GM13977 (cell line): ENCODE results near the gene FUT8.
A peak's percentile ranks its signal among the peaks of the same experiment; 100 is the strongest.

Source experiments
- DNase-seq: peaks from one replicate; pipeline ENCODE4 v3.0.0; 2012; ENCODE audit warnings: low spot score
- CTCF ChIP-seq: IDR thresholded peaks from 2 replicates; pipeline ENCODE4 v1.5.1; 2012; ENCODE audit warnings: mild to moderate bottlenecking, control low read depth; ENCODE audit not compliant: insufficient read depth; ENCODE audit errors: extremely low read depth, missing control alignments
- in situ Hi-C: fragments of 300-500 bp; cut with MboI; formaldehyde crosslinking; loops from one replicate; pipeline ENCODE4 v1.12.0; 2022; ENCODE audit warnings: low sequenced_read_pairs, low pct_unique_long_range_greater_than_20kb, mixed read lengths, inconsistent platforms; ENCODE audit not compliant: unreplicated experiment

The FUT8 gene

DNA sequence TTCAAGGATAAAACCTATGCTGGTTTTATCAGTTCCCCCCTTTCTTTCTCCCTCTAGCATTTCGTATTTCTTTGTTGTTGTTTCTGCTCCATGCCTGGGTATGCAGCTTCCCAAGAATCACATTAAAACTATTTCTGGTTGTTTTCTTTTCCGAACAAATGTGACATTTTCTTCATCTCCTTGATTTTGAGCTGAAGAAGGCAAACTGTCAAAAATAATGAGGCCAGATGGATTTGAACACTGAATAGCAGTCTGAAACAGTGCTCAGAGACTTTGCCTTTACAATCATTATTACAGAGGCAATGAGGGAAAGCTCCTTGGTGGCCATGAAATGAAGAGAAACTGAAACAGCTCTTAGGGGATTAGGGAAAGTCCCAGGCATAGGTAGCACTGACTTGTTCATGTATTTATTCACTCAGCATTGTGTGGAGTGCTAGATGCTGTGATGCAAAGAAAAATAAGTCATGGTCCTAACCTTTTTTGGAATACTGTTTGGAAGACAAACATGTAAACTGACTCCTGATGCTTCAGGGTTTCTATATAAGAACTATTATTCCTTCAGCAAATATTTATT lies 319.5 kb downstream of the FUT8 start:
- TF ChIP-seq CTCF = no peak
- in situ Hi-C loops = no loop called here
- DNase-seq = peak; percentile 59

DNA sequence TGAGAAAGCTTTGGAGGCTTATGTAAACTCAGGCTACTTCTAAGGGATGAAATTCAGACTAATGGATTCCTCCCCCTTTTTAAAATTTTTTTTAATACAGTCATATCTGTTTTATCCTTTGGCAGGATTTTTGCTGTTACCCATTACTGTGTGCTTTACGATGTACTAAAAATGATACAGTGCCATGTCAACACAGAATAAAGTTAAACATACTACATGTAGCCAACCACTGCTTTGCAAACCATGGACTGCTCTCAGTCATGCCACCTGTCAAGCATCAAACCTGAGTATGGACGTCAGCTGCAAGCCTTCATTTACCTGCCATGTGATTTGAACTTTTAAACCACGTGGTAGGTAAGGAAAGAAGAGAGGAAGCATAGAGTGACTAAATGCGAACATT lies 325.8 kb downstream of the FUT8 start:
- in situ Hi-C loops = no loop called here
- no peak for TF ChIP-seq CTCF
- DNase-seq = no peak

- no peak for TF ChIP-seq CTCF
- no peak for DNase-seq
- in situ Hi-C loops = no loop called here
Observed at GRCh38 chr14:65745396-65746190, 333.1 kb downstream of the FUT8 start.

DNA sequence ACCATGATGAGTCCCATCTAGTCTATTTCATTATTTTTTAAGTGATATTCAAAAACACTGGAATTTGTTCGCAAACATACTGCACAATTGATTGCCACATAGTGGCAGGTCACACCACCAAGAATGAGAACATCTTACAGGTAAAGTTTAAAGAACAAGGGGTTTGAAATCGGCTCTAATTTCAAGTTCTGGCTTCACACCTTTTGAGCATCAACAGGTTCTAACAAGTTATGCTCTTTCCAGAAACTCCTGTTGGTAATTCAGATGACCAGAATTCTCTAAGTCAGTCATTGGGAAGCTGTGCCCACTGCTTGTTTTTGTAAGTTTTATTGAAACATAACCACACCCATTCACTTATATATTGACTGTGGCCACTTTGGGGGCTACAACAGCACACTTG lies 336.3 kb downstream of the FUT8 start:
- in situ Hi-C loops = no loop called here

GRCh38 chr14:65749287-65749686 lies 336.8 kb downstream of the FUT8 start:
- in situ Hi-C loops = no loop called here
- no peak for DNase-seq
- no peak for TF ChIP-seq CTCF

More for the DNA sequence above, 336.3 kb downstream of the FUT8 start:
- no peak for TF ChIP-seq CTCF
- no peak for DNase-seq

- in situ Hi-C loops = no loop called here
- no peak for TF ChIP-seq CTCF
- DNase-seq = no peak
Observed at GRCh38 chr14:65750906-65751305, 338.4 kb downstream of the FUT8 start.
